Astrocyte (in vitro differentiated cells and primary cell): Measurements from ENCODE around the gene CLPX. TPM values are rescaled to one million over a fixed set of nuclear protein-coding genes. Genes with fewer than 3 reads are reported as not detected.

Source experiments
- DNase-seq: peaks from one replicate; pipeline ENCODE4 v3.0.0-alpha.2; 2010; ENCODE audit warnings: low read depth
- FAIRE-seq: peaks from 2 replicates; lab custom pipeline; 2011; peaks lifted over from hg19 to GRCh38; lab: Jason Lieb, UNC
- H2AFZ ChIP-seq: 2 replicates; pipeline ENCODE4 v1.6.0; 2012; ENCODE audit warnings: low read depth, low read length, inconsistent platforms
- H3K27ac ChIP-seq: 2 replicates; pipeline ENCODE4 v1.5.1; 2011; ENCODE audit warnings: low read depth, low read length, inconsistent platforms
- H3K27me3 ChIP-seq: 2 replicates; pipeline ENCODE4 v1.6.0; 2011; ENCODE audit warnings: low read length, inconsistent platforms; ENCODE audit not compliant: insufficient read depth
- H3K36me3 ChIP-seq: 2 replicates; pipeline ENCODE4 v1.5.1; 2011; ENCODE audit warnings: low read length, inconsistent platforms; ENCODE audit not compliant: insufficient read depth
- H3K4me1 ChIP-seq: 2 replicates; pipeline ENCODE4 v1.5.1; 2011; ENCODE audit warnings: low read length, inconsistent platforms; ENCODE audit not compliant: insufficient read depth
- H3K4me2 ChIP-seq: 2 replicates; pipeline ENCODE4 v1.6.0; 2012; ENCODE audit warnings: low read length, inconsistent platforms
- H3K4me3 ChIP-seq: 2 replicates; pipeline ENCODE4 v1.5.1; 2011; ENCODE audit warnings: low read depth, mild to moderate bottlenecking, low read length, inconsistent platforms; ENCODE audit not compliant: insufficient read depth
- H3K79me2 ChIP-seq: 2 replicates; pipeline ENCODE4 v1.6.0; 2012; ENCODE audit warnings: mild to moderate bottlenecking, low read length, inconsistent platforms; ENCODE audit not compliant: insufficient read depth
- H3K9ac ChIP-seq: 2 replicates; pipeline ENCODE4 v1.6.0; 2012; ENCODE audit warnings: mild to moderate bottlenecking, low read length, inconsistent platforms
- H3K9me3 ChIP-seq: 2 replicates; pipeline ENCODE4 v1.5.1; 2012; ENCODE audit warnings: low read depth, mild to moderate bottlenecking, low read length, inconsistent platforms; ENCODE audit not compliant: insufficient read depth
- H4K20me1 ChIP-seq: 2 replicates; pipeline ENCODE4 v1.6.0; 2012; ENCODE audit warnings: low read length, inconsistent platforms; ENCODE audit not compliant: insufficient read depth
- H3K27ac Mint-ChIP-seq: one replicate; pipeline ENCODE4 v1.8.0; 2021; ENCODE audit warnings: mild to moderate bottlenecking, mixed read lengths; ENCODE audit not compliant: unreplicated experiment
- H3K27me3 Mint-ChIP-seq: one replicate; pipeline ENCODE4 v1.8.0; 2021; ENCODE audit warnings: low read depth, mixed read lengths; ENCODE audit not compliant: unreplicated experiment
- H3K36me3 Mint-ChIP-seq: one replicate; pipeline ENCODE4 v1.8.0; 2021; ENCODE audit warnings: low read depth, mixed read lengths; ENCODE audit not compliant: unreplicated experiment
- H3K4me1 Mint-ChIP-seq: one replicate; pipeline ENCODE4 v1.8.0; 2021; ENCODE audit warnings: low read depth, mixed read lengths; ENCODE audit not compliant: unreplicated experiment
- H3K4me3 Mint-ChIP-seq: one replicate; pipeline ENCODE4 v1.8.0; 2021; ENCODE audit warnings: mild to moderate bottlenecking, moderate library complexity, mixed read lengths; ENCODE audit not compliant: unreplicated experiment
- H3K9me3 Mint-ChIP-seq: one replicate; pipeline ENCODE4 v1.8.0; 2021; ENCODE audit warnings: mild to moderate bottlenecking, mixed read lengths; ENCODE audit not compliant: unreplicated experiment
- EZH2 ChIP-seq: IDR thresholded peaks from 2 replicates; pipeline ENCODE4 v1.6.1; 2012; ENCODE audit warnings: mild to moderate bottlenecking, low read length, inconsistent platforms; ENCODE audit not compliant: insufficient read depth
- total RNA-seq: library from RNA; stranded (reverse); gene quantifications from 2 replicates; pipeline ENCODE4 v1.2.1, GENCODE V29; 2021
- TF ChIP-seq, protein P1 (sequence below): IDR thresholded peaks from 2 replicates; pipeline ENCODE4 v1.5.1; 2011; ENCODE audit warnings: low read depth, mild to moderate bottlenecking, inconsistent platforms, low read length, moderate library complexity; ENCODE audit not compliant: insufficient read depth

CLPX gene
- total RNA-seq, 1 donor from 2014 or later = 45.2 TPM

DNA sequence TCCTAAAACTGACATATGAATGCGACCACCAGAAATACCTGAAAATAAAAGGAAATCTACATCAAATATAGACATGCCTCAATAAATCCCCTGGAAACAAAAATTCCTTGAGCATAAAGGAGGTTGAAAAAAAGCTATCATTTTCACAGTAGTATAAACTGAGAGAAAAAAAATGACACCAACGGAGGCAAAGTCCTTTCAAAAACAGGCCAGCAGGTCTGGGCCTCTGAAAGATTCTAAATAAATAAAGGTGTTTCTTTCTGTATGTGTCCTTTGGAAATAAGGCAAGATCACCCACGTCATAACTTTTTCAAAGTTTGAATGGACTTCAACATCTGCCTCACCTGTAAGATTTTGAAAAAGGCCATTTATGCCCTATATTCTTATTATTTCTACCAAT, 5.0 kb downstream of the CLPX start:
- peaks cover 16% of the 10 kb centered on the region for H3K36me3 ChIP-seq
- peaks cover 3% of the 10 kb centered on the region for H3K4me1 ChIP-seq
- no peak overlapping the region for H3K4me3 Mint-ChIP-seq
- peaks cover 68% of the 10 kb centered on the region for H3K79me2 ChIP-seq
- no peak overlapping the region for H3K27ac ChIP-seq
- H3K4me2 ChIP-seq = no peak overlapping the region
- H3K4me1 Mint-ChIP-seq = peaks cover 10% of the 10 kb centered on the region
- H3K9me3 ChIP-seq = no peaks in the 10 kb centered on the region
- H2AFZ ChIP-seq = no peak overlapping the region
- no peak overlapping the region for H3K9ac ChIP-seq
- peaks cover 10% of the 10 kb centered on the region for H3K36me3 Mint-ChIP-seq
- no peak overlapping the region for H3K27ac Mint-ChIP-seq
- no peaks in the 10 kb centered on the region for H3K27me3 ChIP-seq
- no peak for FAIRE-seq
- H4K20me1 ChIP-seq = peaks cover 47% of the 10 kb centered on the region
- H3K27me3 Mint-ChIP-seq = no peaks in the 10 kb centered on the region
- no peak overlapping the region for H3K4me3 ChIP-seq
- DNase-seq = no peak
- H3K9me3 Mint-ChIP-seq = no peaks in the 10 kb centered on the region
- TF ChIP-seq EZH2 = no peak
- TF ChIP-seq, protein P1, sequence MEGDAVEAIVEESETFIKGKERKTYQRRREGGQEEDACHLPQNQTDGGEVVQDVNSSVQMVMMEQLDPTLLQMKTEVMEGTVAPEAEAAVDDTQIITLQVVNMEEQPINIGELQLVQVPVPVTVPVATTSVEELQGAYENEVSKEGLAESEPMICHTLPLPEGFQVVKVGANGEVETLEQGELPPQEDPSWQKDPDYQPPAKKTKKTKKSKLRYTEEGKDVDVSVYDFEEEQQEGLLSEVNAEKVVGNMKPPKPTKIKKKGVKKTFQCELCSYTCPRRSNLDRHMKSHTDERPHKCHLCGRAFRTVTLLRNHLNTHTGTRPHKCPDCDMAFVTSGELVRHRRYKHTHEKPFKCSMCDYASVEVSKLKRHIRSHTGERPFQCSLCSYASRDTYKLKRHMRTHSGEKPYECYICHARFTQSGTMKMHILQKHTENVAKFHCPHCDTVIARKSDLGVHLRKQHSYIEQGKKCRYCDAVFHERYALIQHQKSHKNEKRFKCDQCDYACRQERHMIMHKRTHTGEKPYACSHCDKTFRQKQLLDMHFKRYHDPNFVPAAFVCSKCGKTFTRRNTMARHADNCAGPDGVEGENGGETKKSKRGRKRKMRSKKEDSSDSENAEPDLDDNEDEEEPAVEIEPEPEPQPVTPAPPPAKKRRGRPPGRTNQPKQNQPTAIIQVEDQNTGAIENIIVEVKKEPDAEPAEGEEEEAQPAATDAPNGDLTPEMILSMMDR = no peak

DNA sequence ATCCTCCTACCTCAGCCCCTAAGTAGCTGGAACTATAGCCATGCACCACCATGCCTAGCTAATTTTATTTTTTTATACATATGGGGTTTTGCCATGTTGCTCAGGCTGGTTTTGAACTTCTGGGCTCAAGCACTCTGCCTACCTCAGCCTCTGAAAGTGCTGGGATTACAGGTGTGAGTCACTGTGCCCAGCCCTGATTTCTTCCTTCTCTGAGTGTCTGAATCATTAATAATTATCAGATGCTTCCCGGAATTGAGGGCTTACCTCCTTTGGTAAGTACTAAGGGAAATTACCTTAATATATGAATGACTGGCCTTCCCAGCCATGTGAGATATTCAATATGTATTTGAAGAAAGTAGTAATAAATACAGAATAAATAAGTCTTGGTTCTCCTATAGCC, 7.2 kb downstream of the CLPX start:
- peaks cover 20% of the 10 kb centered on the region for H3K36me3 Mint-ChIP-seq
- no peak for DNase-seq
- Histone ChIP-seq H3K27ac (no peak overlapping the region), H3K79me2 (peaks cover 49% of the 10 kb centered on the region), H3K9me3 (no peaks in the 10 kb centered on the region), H3K27me3 (no peaks in the 10 kb centered on the region), H2AFZ (no peak overlapping the region), H3K4me2 (no peak overlapping the region), H4K20me1 (peaks cover 47% of the 10 kb centered on the region), H3K4me3 (no peak overlapping the region), H3K36me3 (peaks cover 19% of the 10 kb centered on the region), H3K4me1 (peaks cover 3% of the 10 kb centered on the region), H3K9ac (no peak overlapping the region)
- H3K4me3 Mint-ChIP-seq = no peak overlapping the region
- TF ChIP-seq, protein P1 = no peak
- no peak for TF ChIP-seq EZH2
- no peaks in the 10 kb centered on the region for H3K9me3 Mint-ChIP-seq
- H3K27ac Mint-ChIP-seq = no peak overlapping the region
- no peaks in the 10 kb centered on the region for H3K27me3 Mint-ChIP-seq
- H3K4me1 Mint-ChIP-seq = peaks cover 17% of the 10 kb centered on the region
- no peak for FAIRE-seq

DNA sequence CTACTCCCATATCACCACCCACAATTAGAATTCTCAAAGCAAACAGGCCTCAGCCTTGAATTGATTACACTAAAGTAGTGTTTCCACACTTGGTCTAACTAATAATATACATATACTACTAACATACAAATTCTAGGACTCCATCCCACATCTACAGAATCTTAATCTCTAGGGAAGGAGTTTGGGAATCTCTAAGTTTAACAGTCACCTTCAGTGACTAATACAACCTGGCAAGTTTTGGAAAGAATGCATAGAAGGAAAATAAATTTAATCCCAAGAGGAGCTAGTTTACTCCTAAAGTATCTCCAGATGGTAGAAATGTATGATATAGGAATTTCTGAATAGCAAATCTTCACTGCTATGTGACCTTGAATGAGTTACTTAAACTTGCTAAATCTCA, 9.1 kb downstream of the CLPX start:
- Histone ChIP-seq H3K79me2 (peaks cover 30% of the 10 kb centered on the region), H3K27me3 (no peaks in the 10 kb centered on the region), H2AFZ (no peak overlapping the region), H3K27ac (no peak overlapping the region), H3K36me3 (peaks cover 22% of the 10 kb centered on the region), H4K20me1 (peaks cover 44% of the 10 kb centered on the region), H3K4me2 (no peak overlapping the region), H3K9ac (no peak overlapping the region), H3K4me3 (no peak overlapping the region), H3K9me3 (no peaks in the 10 kb centered on the region), H3K4me1 (no peaks in the 10 kb centered on the region)
- no peak for TF ChIP-seq EZH2
- TF ChIP-seq, protein P1 = no peak
- no peaks in the 10 kb centered on the region for H3K9me3 Mint-ChIP-seq
- no peak overlapping the region for H3K27ac Mint-ChIP-seq
- peaks cover 15% of the 10 kb centered on the region for H3K4me1 Mint-ChIP-seq
- H3K36me3 Mint-ChIP-seq = peaks cover 20% of the 10 kb centered on the region
- peak overlapping the region; percentile 36 for H3K4me3 Mint-ChIP-seq
- DNase-seq = no peak
- H3K27me3 Mint-ChIP-seq = no peaks in the 10 kb centered on the region
- FAIRE-seq = no peak
